Measurements from ENCODE around the gene ADAM10. TPM values are rescaled to one million over a fixed set of nuclear protein-coding genes. Genes with fewer than 3 reads are reported as not detected.

The ADAM10 gene
- total RNA-seq, 1 experiment from 2014 or later = 117 TPM

DNA sequence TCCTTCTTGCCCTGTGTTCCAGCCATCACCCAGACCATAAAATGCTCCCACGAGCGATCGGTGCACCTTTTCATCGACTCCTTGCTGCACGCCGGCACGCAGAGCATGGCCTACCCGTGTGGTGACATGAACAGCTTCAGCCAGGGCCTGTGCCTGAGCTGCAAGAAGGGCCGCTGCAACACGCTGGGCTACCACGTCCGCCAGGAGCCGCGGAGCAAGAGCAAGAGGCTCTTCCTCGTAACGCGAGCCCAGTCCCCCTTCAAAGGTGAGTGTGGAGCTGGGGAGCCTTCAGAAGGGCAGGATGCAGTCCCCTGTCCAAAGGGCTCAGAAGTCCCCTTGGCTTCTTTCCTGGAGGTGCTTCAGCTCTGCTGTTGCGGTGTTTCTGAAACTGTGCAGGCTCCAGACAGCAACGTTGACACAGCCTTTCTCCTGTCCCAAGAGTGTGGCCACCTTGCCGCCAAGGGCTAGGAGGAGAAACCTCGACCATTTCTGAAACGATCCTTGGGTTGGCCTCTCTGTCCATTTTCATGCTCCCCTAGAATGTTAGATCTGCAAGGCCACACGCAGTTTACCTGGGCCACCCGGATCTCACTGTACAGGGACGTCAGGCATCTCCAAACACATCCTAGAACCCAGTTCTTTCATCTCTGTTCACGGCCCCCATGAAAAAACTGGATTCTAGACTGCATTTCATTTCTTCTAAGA is 201.0 kb downstream of the ADAM10 start:
- no peak for DNase-seq (ENCODE audit: low spot score)
- in situ Hi-C loops (cut with HindIII; ENCODE audit: low sequenced_read_pairs) = no loop called here

GRCh38 chr15:58547628-58548307 is 201.7 kb downstream of the ADAM10 start:
- in situ Hi-C loops (cut with HindIII; ENCODE audit: low sequenced_read_pairs) = no loop called here

GRCh38 chr15:58546635-58547627 is 202.6 kb downstream of the ADAM10 start:
- no peak for DNase-seq (ENCODE audit: low spot score)
- in situ Hi-C loops (cut with HindIII; ENCODE audit: low sequenced_read_pairs) = no loop called here

More at GRCh38 chr15:58547628-58548307, 201.7 kb downstream of the ADAM10 start:
- no peak for DNase-seq (ENCODE audit: low spot score)

GRCh38 chr15:58546066-58546591 is 203.4 kb downstream of the ADAM10 start:
- in situ Hi-C loops (cut with HindIII; ENCODE audit: low sequenced_read_pairs) = no loop called here
- no peak for DNase-seq (ENCODE audit: low spot score)

GRCh38 chr15:58545307-58546065 is 204.0 kb downstream of the ADAM10 start:
- in situ Hi-C loops (cut with HindIII; ENCODE audit: low sequenced_read_pairs) = no loop called here
- DNase-seq (ENCODE audit: low spot score) = no peak

- no peak for DNase-seq (ENCODE audit: low spot score)
- in situ Hi-C loops (cut with HindIII; ENCODE audit: low sequenced_read_pairs) = no loop called here
Observed at GRCh38 chr15:58544756-58545155, 204.8 kb downstream of the ADAM10 start.

GRCh38 chr15:58543664-58544335 is 205.7 kb downstream of the ADAM10 start:
- in situ Hi-C loops (cut with HindIII; ENCODE audit: low sequenced_read_pairs) = no loop called here
- DNase-seq (ENCODE audit: low spot score) = no peak

- DNase-seq (ENCODE audit: low spot score) = no peak
- in situ Hi-C loops (cut with HindIII; ENCODE audit: low sequenced_read_pairs) = no loop called here
Observed at GRCh38 chr15:58541410-58542087, 208.0 kb downstream of the ADAM10 start.

DNA sequence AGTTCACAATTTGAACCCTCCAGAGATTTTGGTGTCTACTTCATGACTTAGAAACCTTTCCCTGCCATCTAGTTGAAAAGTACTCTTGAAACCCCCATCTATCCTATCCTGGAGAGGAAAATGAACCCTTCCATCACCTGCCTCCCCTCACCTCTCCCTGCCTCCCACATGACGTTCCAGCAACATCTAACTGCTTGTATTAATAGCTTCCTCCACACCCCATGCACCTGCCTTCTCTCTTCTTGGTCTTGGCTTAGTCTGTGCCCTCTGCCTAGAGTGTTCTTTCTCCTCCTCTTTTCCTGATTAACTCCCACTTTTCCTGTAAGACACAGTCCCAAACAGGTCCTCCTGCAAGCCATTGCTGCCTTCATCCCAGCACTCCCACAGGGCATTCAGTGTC is 210.0 kb downstream of the ADAM10 start:
- DNase-seq (ENCODE audit: low spot score) = no peak
- in situ Hi-C loops (cut with HindIII; ENCODE audit: low sequenced_read_pairs) = no loop called here

GRCh38 chr15:58538901-58539300 is 210.6 kb downstream of the ADAM10 start:
- no peak for DNase-seq (ENCODE audit: low spot score)
- in situ Hi-C loops (cut with HindIII; ENCODE audit: low sequenced_read_pairs) = no loop called here

Other genes with a start within 250 kb of the ADAM10 start
- 6.0 and 10.3 TPM in 2 replicates for gene MINDY2, start 21.6 kb upstream of the ADAM10 start, total RNA-seq (2014; rRNA removed; shearing (Covaris generic))
- gene SLTM, start 184.0 kb upstream of the ADAM10 start, total RNA-seq (2014; rRNA removed; shearing (Covaris generic)) = 30.7 and 53.4 TPM in 2 replicates
- 4.6 and 8.8 TPM in 2 replicates for gene RNF111, start 238.0 kb upstream of the ADAM10 start, total RNA-seq (2014; rRNA removed; shearing (Covaris generic))